H9 (cell line): ENCODE results near the gene TMUB2. TPM values are rescaled to one million over a fixed set of nuclear protein-coding genes. Genes with fewer than 3 reads are reported as not detected.
A peak's percentile ranks its signal among the peaks of the same experiment; 100 is the strongest.

Experiments used
- DNase-seq: peaks from one replicate; pipeline ENCODE4 v3.0.0-alpha.2; 2017
- H2AFZ ChIP-seq: one replicate; pipeline ENCODE4 v1.6.1; 2013; ENCODE audit warnings: mild to moderate bottlenecking, low read length, control low read depth, moderate library complexity
- H2AK5ac ChIP-seq: 2 replicates; pipeline ENCODE4 v1.6.1; 2013; ENCODE audit warnings: low read length, control low read depth, mixed read lengths; ENCODE audit not compliant: insufficient read length
- H2BK120ac ChIP-seq: one replicate; pipeline ENCODE4 v1.6.1; 2013; ENCODE audit warnings: low read depth, mild to moderate bottlenecking, low read length, control low read depth, inconsistent platforms; ENCODE audit not compliant: poor library complexity, severe bottlenecking
- H2BK12ac ChIP-seq: 2 replicates; pipeline ENCODE4 v1.6.1; 2013; ENCODE audit warnings: low read length, control low read depth, mixed read lengths, low read depth; ENCODE audit not compliant: insufficient read length
- H2BK15ac ChIP-seq: 2 replicates; pipeline ENCODE4 v1.6.1; 2013; ENCODE audit warnings: low read depth, low read length, control low read depth
- H2BK20ac ChIP-seq: one replicate; pipeline ENCODE4 v1.6.1; 2013; ENCODE audit warnings: low read depth, mild to moderate bottlenecking, low read length, control low read depth, inconsistent platforms; ENCODE audit not compliant: poor library complexity, severe bottlenecking
- H2BK5ac ChIP-seq: 2 replicates; pipeline ENCODE4 v1.6.1; 2013; ENCODE audit warnings: low read length, control low read depth, mixed read lengths; ENCODE audit not compliant: insufficient read length
- H3K14ac ChIP-seq: 2 replicates; pipeline ENCODE4 v1.6.1; 2013; ENCODE audit warnings: low read length, control low read depth; ENCODE audit not compliant: insufficient read depth
- H3K18ac ChIP-seq: 2 replicates; pipeline ENCODE4 v1.6.1; 2013; ENCODE audit warnings: low read depth, mild to moderate bottlenecking, mixed read lengths, low read length, control low read depth; ENCODE audit not compliant: insufficient read length
- H3K23ac ChIP-seq: 2 replicates; pipeline ENCODE4 v1.6.1; 2013; ENCODE audit warnings: low read length, control low read depth, mixed read lengths, low read depth; ENCODE audit not compliant: insufficient read length
- H3K23me2 ChIP-seq: 2 replicates; pipeline ENCODE4 v1.6.1; 2013; ENCODE audit warnings: low read depth, mild to moderate bottlenecking, mixed read lengths, low read length, control low read depth; ENCODE audit not compliant: insufficient read length, poor library complexity, severe bottlenecking
- H3K27ac ChIP-seq: 2 replicates; pipeline ENCODE4 v1.5.1; 2013; ENCODE audit warnings: low read length, control low read depth, mixed read lengths, low read depth; ENCODE audit not compliant: insufficient read length
- H3K27me3 ChIP-seq: 2 replicates; pipeline ENCODE4 v1.6.1; 2013; ENCODE audit warnings: low read length, control low read depth, inconsistent platforms; ENCODE audit not compliant: insufficient read depth
- H3K4ac ChIP-seq: 2 replicates; pipeline ENCODE4 v1.6.1; 2013; ENCODE audit warnings: low read depth, mild to moderate bottlenecking, control low read depth, inconsistent platforms, low read length, moderate library complexity
- H3K4me1 ChIP-seq: 2 replicates; pipeline ENCODE4 v1.6.1; 2013; ENCODE audit warnings: low read length, control low read depth, inconsistent platforms; ENCODE audit not compliant: insufficient read depth
- H3K4me2 ChIP-seq: 2 replicates; pipeline ENCODE4 v1.6.1; 2013; ENCODE audit warnings: low read length, control low read depth, mixed read lengths; ENCODE audit not compliant: insufficient read length, insufficient read depth
- H3K56ac ChIP-seq: 2 replicates; pipeline ENCODE4 v1.6.1; 2013; ENCODE audit warnings: low read depth, mild to moderate bottlenecking, mixed read lengths, low read length, control low read depth; ENCODE audit not compliant: insufficient read length
- H3K79me1 ChIP-seq: 2 replicates; pipeline ENCODE4 v1.6.1; 2013; ENCODE audit warnings: low read depth, mild to moderate bottlenecking, moderate library complexity, low read length, control low read depth, inconsistent platforms; ENCODE audit not compliant: insufficient read depth, poor library complexity, severe bottlenecking
- H3K79me2 ChIP-seq: 2 replicates; pipeline ENCODE4 v1.6.1; 2013; ENCODE audit warnings: low read length, control low read depth, inconsistent platforms; ENCODE audit not compliant: insufficient read depth
- H3K9ac ChIP-seq: 2 replicates; pipeline ENCODE4 v1.6.1; 2013; ENCODE audit warnings: low read length, control low read depth, mixed read lengths; ENCODE audit not compliant: insufficient read length; ENCODE audit errors: extremely low read depth
- H3K9me3 ChIP-seq: one replicate; pipeline ENCODE4 v1.6.1; 2013; ENCODE audit warnings: low read depth, low read length, inconsistent platforms; ENCODE audit not compliant: control insufficient read depth
- H3T11ph ChIP-seq: one replicate; pipeline ENCODE4 v1.6.1; 2013; ENCODE audit warnings: mild to moderate bottlenecking, low read length, control low read depth, inconsistent platforms
- H4K20me1 ChIP-seq: one replicate; pipeline ENCODE4 v1.6.1; 2013; ENCODE audit not compliant: control insufficient read depth, insufficient read length, insufficient read depth
- H4K5ac ChIP-seq: 2 replicates; pipeline ENCODE4 v1.6.1; 2013; ENCODE audit warnings: low read depth, mild to moderate bottlenecking, mixed read lengths, low read length, control low read depth; ENCODE audit not compliant: insufficient read length
- H4K8ac ChIP-seq: replicated peaks from 2 replicates; pipeline ENCODE4 v1.6.1; 2013; ENCODE audit warnings: low read length, control low read depth, mixed read lengths, low read depth; ENCODE audit not compliant: insufficient read length
- H4K91ac ChIP-seq: 2 replicates; pipeline ENCODE4 v1.6.1; 2013; ENCODE audit warnings: low read depth, mild to moderate bottlenecking, moderate library complexity, mixed read lengths, low read length, control low read depth; ENCODE audit not compliant: insufficient read length
- H3K27ac Mint-ChIP-seq, 3 experiments: 2 replicates in 2 of 3; 3 replicates in 1 of 3; pipeline ENCODE4 v1.8.0; 2020 to 2021; ENCODE audit warnings: mixed read lengths in 3 of 3, mild to moderate bottlenecking in 1 of 3, moderate library complexity in 1 of 3
- H3K27me3 Mint-ChIP-seq: 2 replicates; pipeline ENCODE4 v1.8.0; 2021; ENCODE audit warnings: low read depth, mild to moderate bottlenecking, moderate library complexity, mixed read lengths
- H3K36me3 Mint-ChIP-seq, 3 experiments: 2 replicates in 2 of 3; 3 replicates in 1 of 3; pipeline ENCODE4 v1.8.0; 2020 to 2021; ENCODE audit warnings: low read depth in 3 of 3, mixed read lengths in 3 of 3; ENCODE audit not compliant: insufficient read depth in 1 of 3
- H3K4me1 Mint-ChIP-seq, 2 experiments: 2 replicates each; pipeline ENCODE4 v1.8.0; 2020; ENCODE audit warnings: mixed read lengths in 2 of 2
- H3K4me3 Mint-ChIP-seq, 2 experiments: 2 replicates in 1 of 2; 3 replicates in 1 of 2; pipeline ENCODE4 v1.8.0; 2020 to 2021; ENCODE audit warnings: mild to moderate bottlenecking in 2 of 2, mixed read lengths in 2 of 2, moderate library complexity in 1 of 2
- H3K9me3 Mint-ChIP-seq, 2 experiments: 2 replicates in 1 of 2; 3 replicates in 1 of 2; pipeline ENCODE4 v1.8.0; 2020; ENCODE audit warnings: mild to moderate bottlenecking in 2 of 2, mixed read lengths in 2 of 2, moderate library complexity in 1 of 2
- CTCF ChIP-seq: fragments of 200-600 bp; sonication (generic); conservative IDR thresholded peaks from 3 replicates; pipeline ENCODE4 v1.8.0; 2021; ENCODE audit warnings: antibody characterized with exemption, mild to moderate bottlenecking
- WGBS: extraction: QIAGEN DNeasy Blood & Tissue Kit; methylation state at CpG from one replicate; pipeline ENCODE4 v1.1.7; 2013; ENCODE audit warnings: missing lambda C conversion rate, low lambda C conversion rate, mixed read lengths; ENCODE audit not compliant: insufficient read length; ENCODE audit errors: extremely low coverage; 5-methylcytosine and 5-hydroxymethylcytosine counted together
- total RNA-seq: library from RNA; stranded (reverse); gene quantifications from 2 replicates; pipeline ENCODE4 v1.2.1, GENCODE V29; 2021

The TMUB2 gene
- total RNA-seq, 1 experiment from 2014 or later: 22.9 TPM

GRCh38 chr17:44219108-44219615, 32.4 kb downstream of the TMUB2 start:
- Mint-ChIP-seq H3K9me3 (no peaks in the 10 kb centered on the region; a peak in 1 of 5 replicates), H3K4me1 (peaks cover 17 to 21% of the 10 kb centered on the region in 2 experiments), H3K36me3 (peaks cover 20 to 39% (median 35%) of the 10 kb centered on the region in 3 experiments; a peak in 6 of 7 replicates), H3K27ac (no peak overlapping the region), H3K4me3 (peak overlapping the region in 1 of 2 experiments; percentile 46; a peak in 3 of 5 replicates), H3K27me3 (no peaks in the 10 kb centered on the region)
- TF ChIP-seq CTCF: peak; percentile 42; the same call in 2 of the 3 replicates
- no peak overlapping the region for H2BK15ac ChIP-seq
- H3K18ac ChIP-seq: no peak overlapping the region
- no peak overlapping the region for H2BK5ac ChIP-seq
- no peaks in the 10 kb centered on the region for H4K20me1 ChIP-seq
- H3K4ac ChIP-seq: no peak overlapping the region
- H2AFZ ChIP-seq: no peak overlapping the region
- no peak overlapping the region for H3K56ac ChIP-seq
- H3T11ph ChIP-seq: no peak overlapping the region
- no peak overlapping the region for H4K8ac ChIP-seq
- no peak overlapping the region for H3K23ac ChIP-seq
- no peak overlapping the region for H4K91ac ChIP-seq
- peak; percentile 72 for DNase-seq
- H3K79me2 ChIP-seq: peaks cover 6% of the 10 kb centered on the region; the same call in 1 of the 2 replicates
- no peak overlapping the region for H2BK12ac ChIP-seq
- H3K4me1 ChIP-seq: 0 out of 2 replicates have a peak, but pooled peaks cover 4% of the 10 kb centered on the region
- H3K27ac ChIP-seq: no peak overlapping the region
- H2AK5ac ChIP-seq: no peak overlapping the region
- no CpG with 5 or more reads among the region's 73 CpGs for WGBS
- H2BK120ac ChIP-seq: no peak overlapping the region
- H3K14ac ChIP-seq: peak overlapping the region; percentile 44
- H3K4me2 ChIP-seq: no peak overlapping the region
- H2BK20ac ChIP-seq: no peak overlapping the region
- H3K27me3 ChIP-seq: no peaks in the 10 kb centered on the region
- peaks cover 27% of the 10 kb centered on the region for H3K23me2 ChIP-seq
- peaks cover 6% of the 10 kb centered on the region for H3K79me1 ChIP-seq
- H4K5ac ChIP-seq: no peak overlapping the region
- peak overlapping the region; percentile 56 for H3K9ac ChIP-seq
- H3K9me3 ChIP-seq: no peaks in the 10 kb centered on the region
